GM12865 (cell line): ENCODE data around the gene SULT4A1.

Experiments used
- DNase-seq: peaks from one replicate; pipeline ENCODE4 v3.0.0; 2010; ENCODE audit warnings: low read depth
- H3K4me3 ChIP-seq: 2 replicates; pipeline ENCODE4 v1.5.1; 2011; ENCODE audit warnings: mild to moderate bottlenecking, low read depth, low read length, control low read depth
- TF ChIP-seq, protein P1 (sequence below): IDR thresholded peaks from 2 replicates; pipeline ENCODE4 v1.5.1; 2011; ENCODE audit warnings: low read length, control low read depth, low read depth, inconsistent platforms; ENCODE audit not compliant: insufficient read depth; ENCODE audit errors: missing control alignments

The SULT4A1 gene

DNA sequence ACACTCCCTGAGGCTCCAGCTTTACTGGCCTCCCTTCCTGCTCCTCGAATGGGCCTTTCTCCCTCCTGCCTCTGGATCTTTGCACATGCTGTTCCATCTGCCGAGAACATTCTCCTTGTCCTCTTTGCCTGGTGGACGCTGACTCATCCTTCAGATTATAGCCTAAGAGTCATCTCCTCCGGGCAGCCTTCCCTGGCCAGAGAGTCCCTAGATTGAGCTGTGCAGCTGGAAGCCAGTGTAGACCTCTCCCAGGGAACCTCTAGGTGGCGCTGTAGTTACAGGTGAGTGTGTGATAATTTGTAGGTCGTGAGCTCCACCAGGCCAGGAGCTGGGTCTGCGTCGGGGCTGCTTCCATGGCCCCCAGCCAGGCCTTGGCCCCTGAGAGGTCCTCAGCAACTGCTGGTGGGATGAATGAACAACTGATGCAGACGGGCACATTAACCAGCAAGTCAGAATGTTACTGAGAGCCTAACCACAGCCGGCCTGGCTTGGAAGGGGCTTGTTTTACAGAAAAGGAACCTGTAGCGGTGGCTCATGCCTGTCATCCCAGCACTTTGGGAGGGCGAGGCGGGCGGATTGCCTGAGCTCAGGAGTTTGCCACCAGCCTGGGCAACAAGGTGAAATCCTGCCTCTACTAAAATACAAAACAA lies 20.8 kb upstream of the SULT4A1 start:
- H3K4me3 ChIP-seq = no peak overlapping the region
- peak; percentile 81 for DNase-seq
- TF ChIP-seq, protein P1, sequence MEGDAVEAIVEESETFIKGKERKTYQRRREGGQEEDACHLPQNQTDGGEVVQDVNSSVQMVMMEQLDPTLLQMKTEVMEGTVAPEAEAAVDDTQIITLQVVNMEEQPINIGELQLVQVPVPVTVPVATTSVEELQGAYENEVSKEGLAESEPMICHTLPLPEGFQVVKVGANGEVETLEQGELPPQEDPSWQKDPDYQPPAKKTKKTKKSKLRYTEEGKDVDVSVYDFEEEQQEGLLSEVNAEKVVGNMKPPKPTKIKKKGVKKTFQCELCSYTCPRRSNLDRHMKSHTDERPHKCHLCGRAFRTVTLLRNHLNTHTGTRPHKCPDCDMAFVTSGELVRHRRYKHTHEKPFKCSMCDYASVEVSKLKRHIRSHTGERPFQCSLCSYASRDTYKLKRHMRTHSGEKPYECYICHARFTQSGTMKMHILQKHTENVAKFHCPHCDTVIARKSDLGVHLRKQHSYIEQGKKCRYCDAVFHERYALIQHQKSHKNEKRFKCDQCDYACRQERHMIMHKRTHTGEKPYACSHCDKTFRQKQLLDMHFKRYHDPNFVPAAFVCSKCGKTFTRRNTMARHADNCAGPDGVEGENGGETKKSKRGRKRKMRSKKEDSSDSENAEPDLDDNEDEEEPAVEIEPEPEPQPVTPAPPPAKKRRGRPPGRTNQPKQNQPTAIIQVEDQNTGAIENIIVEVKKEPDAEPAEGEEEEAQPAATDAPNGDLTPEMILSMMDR = peak; percentile 83

DNA sequence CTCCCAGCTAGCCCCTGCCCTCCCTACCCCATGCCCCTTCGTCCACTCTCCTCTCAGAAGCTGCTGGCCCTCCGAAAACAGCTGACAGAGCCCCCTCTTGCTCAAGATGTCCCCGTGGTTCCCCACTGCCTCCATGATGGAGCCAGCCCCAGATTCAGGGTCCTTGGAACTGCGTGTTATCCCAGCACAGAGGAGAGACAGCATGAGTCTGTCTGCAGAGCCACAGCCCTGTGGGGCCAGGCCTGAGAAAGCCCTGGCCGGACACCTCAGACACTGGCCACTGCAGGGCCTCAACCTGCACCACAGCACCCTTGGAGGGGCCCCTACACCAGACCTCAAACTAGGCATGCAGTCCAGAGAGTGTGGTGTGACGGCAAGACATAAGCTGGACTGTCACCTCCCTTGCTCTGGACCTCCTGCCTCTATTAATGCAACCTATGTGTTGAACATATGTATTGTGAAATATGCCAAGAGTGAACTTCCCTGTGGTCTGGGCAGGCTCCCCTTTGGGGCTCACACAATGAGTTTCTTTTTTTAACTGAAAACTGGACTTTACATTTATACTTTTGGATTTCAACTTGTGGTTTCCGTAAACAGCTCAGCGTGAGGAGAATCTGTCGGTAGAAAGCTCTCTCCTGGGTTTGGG lies 19.9 kb upstream of the SULT4A1 start:
- TF ChIP-seq, protein P1 = no peak
- no peak for DNase-seq
- H3K4me3 ChIP-seq = no peak overlapping the region

- TF ChIP-seq, protein P1 = no peak
- no peak for DNase-seq
- no peak overlapping the region for H3K4me3 ChIP-seq
These were observed 19.1 kb upstream of the SULT4A1 start for GRCh38 chr22:43881091-43882061.

DNA sequence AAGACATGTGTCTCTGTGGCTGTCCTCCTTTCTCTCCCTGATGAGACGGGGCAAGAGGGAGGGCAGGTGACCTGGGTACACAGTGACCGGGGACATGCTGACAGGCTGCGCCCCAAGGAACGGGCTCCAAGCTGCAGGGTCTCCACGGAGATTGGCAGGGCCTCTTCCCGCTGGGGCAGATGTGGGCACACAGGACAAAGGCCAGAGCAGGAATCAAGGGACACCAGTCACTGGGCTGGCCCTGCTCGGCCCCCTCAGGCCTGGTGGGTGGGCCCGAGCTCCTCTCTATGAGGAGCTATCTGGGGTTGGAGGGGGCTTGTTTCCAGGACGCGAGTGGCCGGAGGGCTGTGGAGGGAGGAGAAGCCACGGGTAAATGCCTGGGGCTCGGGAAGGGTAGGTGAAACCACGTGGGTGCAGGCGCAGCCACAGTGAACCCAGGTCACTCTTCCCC lies 18.3 kb upstream of the SULT4A1 start:
- DNase-seq = no peak
- no peak overlapping the region for H3K4me3 ChIP-seq
- TF ChIP-seq, protein P1 = no peak

DNA sequence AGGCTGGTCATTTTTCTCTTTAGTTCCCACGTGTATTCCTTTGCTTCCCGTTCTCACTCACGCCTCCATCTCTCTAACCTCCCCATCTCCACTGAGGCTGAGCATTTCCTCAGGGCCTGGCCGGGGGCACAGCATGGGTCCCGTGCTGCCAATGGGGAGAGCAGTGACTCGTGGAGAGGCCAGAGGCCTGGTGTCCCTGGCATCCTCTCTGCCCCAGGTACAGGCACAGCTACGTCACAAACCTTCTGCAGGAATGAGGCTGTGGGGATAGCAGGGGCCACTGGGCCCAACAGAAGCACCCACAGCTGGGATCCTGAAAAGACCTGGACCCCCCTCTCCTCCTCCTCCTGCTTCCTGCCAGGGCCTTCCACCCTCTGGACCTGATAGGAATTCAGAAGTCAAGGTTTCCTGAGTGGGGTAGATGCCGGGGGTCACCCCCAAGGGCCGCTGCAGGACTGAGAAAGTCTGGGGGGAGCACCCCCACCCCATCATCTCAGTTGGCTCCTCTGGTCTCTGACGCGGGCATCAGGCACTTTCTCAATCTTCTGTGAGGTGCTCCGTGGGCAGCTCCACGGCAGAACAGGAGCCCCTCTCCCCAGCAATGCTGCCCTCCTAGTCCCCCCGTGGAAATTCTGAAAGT lies 17.7 kb upstream of the SULT4A1 start:
- TF ChIP-seq, protein P1 = no peak
- no peak for DNase-seq
- no peak overlapping the region for H3K4me3 ChIP-seq

DNA sequence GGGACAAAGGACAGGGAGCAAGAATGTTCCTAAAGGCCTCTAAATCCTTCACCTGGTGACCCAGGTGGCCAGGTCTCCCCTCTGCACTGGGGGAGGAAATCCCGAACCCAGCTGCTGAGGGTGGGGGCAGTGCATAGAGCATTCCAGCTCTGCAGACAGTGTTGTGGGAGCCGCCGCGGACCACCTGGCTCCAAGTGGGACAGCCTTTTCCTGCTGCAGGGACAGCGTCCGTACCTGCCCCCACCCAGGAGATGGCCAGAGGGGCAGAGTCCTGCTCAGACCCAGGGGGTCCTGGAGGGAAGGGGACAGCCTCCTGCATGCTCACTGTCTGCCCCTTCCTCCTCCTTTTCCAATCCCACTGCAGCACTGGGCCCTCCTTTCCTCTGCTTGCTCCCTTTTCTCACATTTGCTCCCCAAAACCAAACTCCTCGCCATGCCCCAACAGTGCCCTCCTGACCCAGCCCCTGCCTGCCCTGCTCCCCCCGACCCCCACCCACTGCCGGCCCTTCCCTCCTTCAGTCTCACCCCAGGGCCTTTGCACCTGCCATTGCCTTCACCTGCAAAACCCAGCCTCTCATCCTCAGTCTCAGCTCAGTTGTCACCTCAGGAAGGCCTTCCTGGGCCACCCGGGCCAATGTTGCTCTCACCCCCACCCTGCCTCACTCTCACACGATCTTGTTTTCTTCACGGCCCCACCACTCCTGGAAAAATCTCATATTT lies 16.7 kb upstream of the SULT4A1 start:
- DNase-seq = no peak
- no peak overlapping the region for H3K4me3 ChIP-seq
- TF ChIP-seq, protein P1 = no peak
